Fibroblast of mammary gland (primary cell): ENCODE data around the gene IQGAP2.

Experiments used
- DNase-seq: peaks from one replicate; pipeline ENCODE4 v3.0.0-alpha.2; 2010; ENCODE audit warnings: low read depth
- H3K4me3 ChIP-seq: 2 replicates; pipeline ENCODE4 v1.5.1; 2011; ENCODE audit warnings: low read depth, mild to moderate bottlenecking, low read length, moderate library complexity; ENCODE audit not compliant: control insufficient read depth
- TF ChIP-seq, protein P1 (sequence below): conservative IDR thresholded peaks from 2 replicates; pipeline ENCODE4 v1.5.1; 2011; ENCODE audit warnings: low read depth, low read length, inconsistent platforms; ENCODE audit not compliant: control insufficient read depth, insufficient read depth

Gene IQGAP2

DNA sequence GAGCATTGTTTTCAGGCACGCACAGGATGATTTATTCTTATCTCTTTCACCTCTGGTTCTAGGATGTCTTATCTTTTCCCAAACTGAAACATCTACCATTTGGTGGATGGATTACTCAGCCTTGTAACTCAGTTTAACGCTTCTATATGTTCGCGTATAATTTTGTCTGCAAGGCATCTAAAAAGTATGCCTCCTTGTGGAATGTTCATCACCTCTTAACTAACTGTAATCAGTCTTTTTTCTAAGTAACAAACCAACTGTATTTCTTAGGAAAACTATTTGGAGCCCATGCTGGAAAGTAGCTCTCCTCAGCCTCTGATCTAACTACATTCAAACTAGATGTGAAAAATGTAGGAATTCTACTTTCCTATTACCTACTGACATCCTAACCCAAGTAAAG, 231.6 kb downstream of the IQGAP2 start:
- TF ChIP-seq, protein P1, sequence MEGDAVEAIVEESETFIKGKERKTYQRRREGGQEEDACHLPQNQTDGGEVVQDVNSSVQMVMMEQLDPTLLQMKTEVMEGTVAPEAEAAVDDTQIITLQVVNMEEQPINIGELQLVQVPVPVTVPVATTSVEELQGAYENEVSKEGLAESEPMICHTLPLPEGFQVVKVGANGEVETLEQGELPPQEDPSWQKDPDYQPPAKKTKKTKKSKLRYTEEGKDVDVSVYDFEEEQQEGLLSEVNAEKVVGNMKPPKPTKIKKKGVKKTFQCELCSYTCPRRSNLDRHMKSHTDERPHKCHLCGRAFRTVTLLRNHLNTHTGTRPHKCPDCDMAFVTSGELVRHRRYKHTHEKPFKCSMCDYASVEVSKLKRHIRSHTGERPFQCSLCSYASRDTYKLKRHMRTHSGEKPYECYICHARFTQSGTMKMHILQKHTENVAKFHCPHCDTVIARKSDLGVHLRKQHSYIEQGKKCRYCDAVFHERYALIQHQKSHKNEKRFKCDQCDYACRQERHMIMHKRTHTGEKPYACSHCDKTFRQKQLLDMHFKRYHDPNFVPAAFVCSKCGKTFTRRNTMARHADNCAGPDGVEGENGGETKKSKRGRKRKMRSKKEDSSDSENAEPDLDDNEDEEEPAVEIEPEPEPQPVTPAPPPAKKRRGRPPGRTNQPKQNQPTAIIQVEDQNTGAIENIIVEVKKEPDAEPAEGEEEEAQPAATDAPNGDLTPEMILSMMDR, result no peak
- no peak overlapping the region for H3K4me3 ChIP-seq
- DNase-seq, result no peak

DNA sequence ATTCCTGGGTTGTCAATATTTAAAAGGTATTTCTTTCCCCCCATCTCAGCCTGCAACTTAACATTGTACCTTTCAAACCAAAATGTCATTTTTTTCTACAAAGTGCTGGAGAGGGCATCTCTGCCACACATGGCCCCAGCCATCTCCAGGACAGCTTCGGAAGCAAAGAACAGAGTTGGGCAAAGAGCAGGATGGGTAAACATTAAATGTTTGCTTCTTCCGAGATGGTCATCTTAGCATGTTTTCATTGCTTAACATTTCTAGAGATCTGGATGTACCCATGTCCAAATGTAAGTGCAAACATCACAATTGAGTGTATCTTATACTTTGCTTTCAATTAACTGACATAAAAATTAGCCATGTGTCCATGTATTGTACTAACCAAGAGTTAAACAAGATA, 234.4 kb downstream of the IQGAP2 start:
- no peak overlapping the region for H3K4me3 ChIP-seq
- TF ChIP-seq, protein P1, result no peak
- no peak for DNase-seq

DNA sequence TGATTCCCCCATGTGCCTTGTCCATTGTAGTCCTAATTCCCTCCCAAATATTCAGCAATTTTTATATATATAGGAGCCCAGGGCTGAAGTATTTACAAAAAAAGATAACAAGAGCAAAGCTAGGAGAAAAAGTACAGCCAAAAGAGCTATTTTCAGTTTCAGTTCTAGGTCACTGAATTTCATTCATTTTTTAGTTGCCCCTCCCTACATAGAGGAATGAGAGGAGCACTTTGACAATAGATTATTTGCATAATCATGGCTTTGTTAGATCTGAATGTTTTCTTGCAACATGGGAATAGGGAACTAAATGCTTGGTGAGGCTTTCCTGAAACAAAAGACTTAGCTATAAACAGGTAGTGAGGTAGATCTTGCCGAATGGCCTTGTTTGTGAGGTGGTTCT, 235.4 kb downstream of the IQGAP2 start:
- no peak overlapping the region for H3K4me3 ChIP-seq
- DNase-seq, result no peak

DNA sequence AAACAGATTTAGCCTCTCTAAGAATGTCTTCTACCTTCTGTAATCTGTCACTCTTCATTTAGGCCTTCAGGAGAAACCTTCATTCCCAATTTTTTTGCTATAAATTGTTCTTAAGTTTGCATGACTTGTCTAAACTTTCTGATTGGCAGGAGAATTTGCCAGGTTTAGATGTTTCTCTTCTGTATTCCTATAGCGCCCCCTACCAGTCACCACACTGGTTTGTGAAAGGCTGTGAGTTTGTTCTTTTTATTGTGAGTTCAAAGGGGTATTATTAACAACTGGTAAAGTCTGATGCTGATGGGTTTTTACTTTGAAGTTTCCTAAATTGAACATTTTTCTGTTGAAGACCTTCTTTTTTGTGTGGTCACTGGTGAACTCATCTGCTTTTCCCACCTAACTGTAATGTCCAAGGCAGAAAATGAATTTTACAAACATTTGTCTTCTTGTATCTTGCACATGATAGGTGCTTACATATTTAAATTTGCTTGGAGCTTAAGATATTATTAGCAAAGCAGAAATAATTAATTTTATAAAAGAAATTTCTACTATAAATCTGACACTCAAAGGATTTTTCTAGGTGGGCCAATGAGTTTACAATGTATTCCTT, 238.5 kb downstream of the IQGAP2 start:
- no peak overlapping the region for H3K4me3 ChIP-seq
- peak; percentile 81 for DNase-seq
- TF ChIP-seq, protein P1, result peak; percentile 95

More for the DNA sequence above, 235.4 kb downstream of the IQGAP2 start:
- TF ChIP-seq, protein P1, result no peak

DNA sequence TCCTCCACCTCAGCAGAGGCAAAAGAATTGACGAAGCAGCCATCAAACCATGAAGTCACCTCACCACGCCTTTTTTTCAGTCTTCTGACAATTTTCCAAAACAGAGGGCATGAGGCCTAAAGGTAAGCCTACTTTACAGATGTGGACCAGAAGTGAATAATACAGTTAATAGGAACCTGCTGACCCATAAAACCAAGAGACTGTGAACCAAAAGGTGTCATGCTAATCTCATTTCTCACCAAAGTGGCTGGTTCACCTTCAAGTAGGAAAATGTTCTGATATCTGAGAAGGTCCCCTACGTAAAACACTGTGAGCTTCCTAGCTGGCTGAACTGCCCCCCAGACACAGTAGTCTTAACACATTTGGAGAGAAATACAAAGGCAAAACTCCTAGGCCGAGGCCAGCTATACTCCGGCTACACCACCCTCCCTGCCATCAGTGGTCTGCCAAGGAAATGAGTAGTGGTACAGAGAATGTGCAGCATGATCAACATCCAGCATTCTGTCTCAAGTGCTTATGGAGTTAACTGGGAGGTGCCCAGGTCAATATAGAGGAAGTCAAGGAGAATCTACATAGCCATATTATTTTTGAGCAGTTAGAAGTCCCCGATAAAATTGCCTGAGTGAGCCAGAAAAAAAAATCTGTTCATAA, 239.4 kb downstream of the IQGAP2 start:
- DNase-seq, result no peak
- H3K4me3 ChIP-seq, result no peak overlapping the region
- TF ChIP-seq, protein P1, result no peak

DNA sequence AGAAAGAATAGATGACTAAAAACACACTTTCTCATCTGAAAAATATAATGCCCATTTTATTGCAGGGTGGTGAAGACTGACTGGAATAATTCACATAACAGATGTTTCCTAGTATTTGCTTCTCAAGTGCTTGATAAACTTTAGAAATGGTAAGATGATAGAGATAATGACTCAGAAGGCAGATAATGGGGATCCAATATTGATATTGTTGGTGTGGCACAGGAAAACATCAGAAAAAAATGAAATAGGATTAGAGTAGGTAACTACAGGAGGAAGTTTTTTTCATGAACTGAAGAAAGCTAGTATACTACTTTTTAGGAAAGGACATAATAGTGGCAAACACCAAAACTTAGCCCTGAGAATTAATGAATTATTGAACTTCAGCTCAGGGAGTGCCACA, 240.3 kb downstream of the IQGAP2 start:
- no peak for DNase-seq
- TF ChIP-seq, protein P1, result no peak
- H3K4me3 ChIP-seq, result no peak overlapping the region
